ENCODE results near the gene CCDC13.

The CCDC13 gene

DNA sequence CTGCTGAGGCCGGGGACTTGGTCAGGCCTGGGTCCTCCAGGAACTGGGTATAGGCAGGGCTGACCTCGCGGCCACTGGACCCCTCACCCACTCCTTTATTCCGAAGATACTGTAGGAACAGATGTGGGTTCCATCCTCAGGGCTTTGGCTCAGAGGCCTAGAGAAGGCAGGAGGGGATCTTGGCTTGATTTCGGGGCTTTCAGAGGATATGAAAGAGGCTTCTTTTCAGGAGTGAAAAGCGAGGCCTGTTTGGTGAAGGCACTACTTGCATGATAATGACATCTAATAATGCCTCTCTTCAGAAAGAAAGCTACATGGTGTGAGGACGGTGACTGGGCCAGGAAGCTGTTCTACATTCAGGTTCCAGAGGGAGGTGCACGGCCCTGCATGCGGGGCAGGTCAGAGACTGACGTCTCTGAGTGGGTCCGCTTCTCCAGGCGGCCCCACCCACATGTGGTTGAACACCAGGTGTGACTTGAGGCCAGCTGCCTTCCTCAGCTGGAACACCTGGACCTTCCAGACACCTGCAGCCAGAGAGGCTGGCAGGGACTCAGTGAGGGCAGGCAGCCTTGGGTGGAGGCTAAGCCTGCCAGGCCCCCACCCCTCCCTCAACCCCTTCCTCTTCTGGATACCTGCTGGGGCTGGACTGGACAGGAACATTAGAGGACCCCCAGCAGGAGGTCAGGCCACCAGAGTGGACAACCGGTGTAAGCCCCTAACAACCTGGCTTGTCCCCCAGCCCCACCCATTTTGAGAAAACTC, 39.4 kb downstream of the CCDC13 start:
- DNase-seq (ENCODE audit: low read depth) = no peak

DNA sequence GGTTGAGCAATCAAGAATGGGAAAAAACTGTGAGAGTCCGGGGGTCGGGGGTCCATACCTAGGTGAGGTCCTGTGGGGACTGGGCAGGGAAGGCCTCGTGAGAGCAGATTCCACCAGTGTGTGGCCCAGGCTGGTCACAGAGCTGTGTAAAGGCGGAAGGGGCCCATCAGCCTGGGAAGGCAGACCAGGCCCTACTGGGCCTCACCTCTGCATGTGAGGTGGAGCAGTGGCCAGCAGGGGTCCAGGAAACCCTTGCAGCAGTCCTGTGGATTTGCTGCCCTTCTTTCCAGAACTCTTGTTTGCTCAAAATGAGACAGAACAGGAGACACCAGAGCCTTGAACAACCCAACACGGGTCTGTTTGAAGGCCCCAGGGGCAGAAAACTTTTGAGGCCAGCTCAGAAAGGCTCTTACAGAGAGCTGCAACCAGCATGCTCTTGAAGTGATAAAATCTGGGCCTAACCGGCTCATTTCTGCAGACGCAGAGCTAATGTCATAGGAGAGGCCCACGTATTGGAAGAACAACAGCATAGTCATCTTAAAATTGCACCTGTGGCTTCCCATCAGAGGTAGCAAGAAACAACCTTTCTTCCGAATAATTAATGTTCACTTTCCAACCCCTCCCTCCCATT, 40.1 kb downstream of the CCDC13 start:
- no peak for DNase-seq (ENCODE audit: low read depth)

DNA sequence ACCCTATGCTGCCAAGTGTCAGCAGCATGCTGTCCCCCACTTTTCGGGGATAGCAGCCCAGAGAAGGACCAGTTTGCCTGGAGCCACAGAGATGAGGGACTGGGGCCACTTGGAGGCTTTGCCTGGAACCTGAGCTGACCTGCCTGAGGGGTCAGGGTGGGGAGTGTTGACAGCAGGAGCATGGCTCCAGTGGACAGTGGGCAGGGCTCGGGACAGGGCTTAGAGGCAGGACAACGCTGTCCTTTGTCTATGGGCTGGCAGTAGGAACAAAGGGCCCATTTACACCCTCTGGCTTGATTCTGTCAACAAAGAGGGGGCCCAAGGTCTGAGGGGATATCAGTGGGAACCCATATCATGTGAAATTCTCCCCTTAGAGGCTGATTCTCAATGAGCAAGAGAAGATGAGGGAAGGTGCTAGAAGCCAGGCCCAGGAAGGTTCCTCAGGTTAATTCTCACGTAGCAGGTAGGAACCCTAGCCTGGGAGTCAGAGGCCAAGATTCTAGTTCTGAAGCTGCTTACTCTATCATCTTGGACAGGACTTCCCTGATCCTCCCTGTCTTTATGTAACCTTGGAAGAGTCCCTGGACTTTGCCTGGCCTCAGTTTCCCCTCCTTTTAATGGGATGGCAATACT, 40.7 kb downstream of the CCDC13 start:
- no peak for DNase-seq (ENCODE audit: low read depth)

DNA sequence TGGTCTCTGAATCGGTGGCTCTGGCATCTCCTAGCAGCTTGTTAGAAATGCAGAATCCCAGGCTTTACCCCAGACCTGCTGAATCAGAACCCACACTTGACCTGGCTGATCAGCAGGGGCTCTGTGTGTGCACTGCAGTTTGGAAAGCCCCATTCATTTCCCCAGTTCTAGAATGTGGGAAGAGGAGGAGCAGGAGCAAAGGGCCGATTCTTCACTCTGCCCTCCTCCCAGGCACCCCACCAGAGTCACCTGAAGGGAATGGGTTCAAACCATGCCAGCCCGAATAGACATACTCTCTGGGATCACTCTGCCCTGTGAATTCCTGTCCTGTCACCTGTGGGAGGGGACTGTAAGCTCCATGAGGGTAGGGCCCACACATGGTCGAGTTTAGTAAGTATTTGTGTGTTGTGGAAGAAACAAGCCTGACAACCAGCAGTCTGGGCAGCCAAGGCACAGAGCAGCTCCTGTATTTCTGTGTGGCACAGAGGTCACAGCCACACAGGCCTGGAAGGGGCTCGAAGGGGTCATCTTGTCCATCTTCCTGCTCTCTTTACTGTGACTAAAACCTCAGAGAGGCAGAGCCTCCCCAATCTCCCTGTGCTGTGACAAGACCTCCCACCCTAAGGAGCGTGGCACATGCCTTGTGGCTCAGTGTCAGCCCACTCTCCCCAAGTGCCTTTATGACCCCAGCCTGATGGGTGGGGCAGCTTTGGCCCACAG, 41.4 kb downstream of the CCDC13 start:
- DNase-seq (ENCODE audit: low read depth) = no peak

DNA sequence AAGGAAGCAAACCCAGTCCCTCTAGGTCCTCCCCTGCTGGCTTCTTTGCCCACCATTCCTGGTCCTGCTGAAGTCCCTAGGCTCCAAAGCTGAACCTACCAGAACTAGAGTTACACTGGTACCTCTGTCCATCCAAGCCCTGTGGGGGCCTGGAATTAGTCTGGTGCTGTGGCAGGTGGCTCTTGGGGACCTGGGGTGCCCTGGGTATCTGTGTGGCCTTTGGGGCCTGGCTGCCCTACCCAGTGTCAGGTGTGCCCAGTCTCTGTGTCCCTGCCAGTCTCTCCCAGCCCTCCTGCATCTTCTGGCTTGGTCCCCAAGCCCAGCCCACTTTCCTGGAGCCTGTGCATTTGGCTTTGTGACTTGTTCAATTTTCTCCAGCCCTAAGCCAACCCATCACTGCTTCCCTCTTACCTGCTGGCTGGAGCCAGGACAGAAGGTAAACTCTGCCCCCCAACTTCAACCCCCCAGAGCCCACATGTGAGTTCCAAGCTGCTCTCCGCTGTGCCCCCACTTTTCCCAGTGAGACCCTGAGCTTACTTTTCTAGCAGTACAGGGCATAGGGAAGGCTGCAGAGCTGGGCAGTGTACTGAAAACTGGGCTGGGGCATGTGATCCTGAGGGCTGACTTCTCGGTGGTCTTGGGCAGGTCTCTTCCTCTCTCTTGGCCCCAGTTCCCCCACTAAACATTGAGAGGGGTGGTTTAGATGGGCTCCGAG, 42.2 kb downstream of the CCDC13 start:
- DNase-seq (ENCODE audit: low read depth) = no peak

DNA sequence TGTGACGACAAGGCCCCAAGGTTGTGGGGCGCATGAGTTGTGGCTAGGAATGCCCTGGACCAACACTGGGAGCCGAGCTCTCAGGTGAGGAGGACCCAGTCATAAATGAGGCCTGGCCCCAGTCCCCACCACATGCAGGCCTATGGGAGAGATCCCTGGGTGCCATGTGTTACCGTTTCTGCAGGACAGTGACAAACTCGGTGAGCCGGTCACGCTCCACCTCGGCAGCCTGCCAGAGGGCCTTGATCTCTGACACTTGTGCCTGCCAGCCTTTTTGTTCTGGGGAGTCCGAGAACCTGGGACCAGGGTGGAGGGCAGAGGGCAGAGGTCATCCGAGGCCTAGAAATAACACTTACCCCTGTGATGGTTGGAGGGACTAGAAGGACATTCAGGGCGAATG, 42.8 kb downstream of the CCDC13 start:
- no peak for DNase-seq (ENCODE audit: low read depth)

DNA sequence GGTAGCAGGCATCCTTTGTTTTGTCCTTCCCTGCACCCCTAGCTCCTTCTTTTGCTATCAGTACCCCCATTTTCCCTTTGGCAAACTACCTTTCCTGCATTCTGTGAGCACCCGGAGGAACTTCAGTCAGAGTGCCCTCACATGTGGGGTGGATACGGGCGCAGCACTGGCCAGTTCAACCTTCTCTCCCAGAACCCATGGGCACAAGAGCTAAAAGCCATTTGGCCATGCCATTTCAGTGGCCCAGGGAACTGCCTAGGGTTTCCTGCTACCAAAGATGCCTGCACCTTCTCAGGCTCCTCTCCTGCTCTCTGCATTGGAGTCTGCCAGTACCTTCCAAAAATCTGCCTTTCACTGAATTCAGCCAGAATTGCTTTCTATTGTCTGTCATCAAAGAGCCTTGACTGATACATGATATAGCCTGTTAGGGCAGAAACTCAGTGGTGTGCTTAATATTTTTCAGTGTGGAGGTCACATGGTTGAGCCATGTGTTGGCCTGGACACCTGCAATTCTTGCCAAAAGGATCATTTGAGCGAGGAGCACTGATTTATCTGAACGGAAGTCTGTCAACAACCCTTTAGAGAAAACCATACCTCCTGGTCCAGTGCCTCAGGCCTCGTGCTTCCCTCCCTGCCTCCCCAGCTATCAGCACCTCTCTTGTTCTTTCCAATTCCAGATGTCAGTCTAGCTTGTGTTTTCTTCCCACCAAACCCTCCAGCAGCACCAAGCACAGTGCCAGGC, 43.5 kb downstream of the CCDC13 start:
- DNase-seq (ENCODE audit: low read depth) = no peak

DNA sequence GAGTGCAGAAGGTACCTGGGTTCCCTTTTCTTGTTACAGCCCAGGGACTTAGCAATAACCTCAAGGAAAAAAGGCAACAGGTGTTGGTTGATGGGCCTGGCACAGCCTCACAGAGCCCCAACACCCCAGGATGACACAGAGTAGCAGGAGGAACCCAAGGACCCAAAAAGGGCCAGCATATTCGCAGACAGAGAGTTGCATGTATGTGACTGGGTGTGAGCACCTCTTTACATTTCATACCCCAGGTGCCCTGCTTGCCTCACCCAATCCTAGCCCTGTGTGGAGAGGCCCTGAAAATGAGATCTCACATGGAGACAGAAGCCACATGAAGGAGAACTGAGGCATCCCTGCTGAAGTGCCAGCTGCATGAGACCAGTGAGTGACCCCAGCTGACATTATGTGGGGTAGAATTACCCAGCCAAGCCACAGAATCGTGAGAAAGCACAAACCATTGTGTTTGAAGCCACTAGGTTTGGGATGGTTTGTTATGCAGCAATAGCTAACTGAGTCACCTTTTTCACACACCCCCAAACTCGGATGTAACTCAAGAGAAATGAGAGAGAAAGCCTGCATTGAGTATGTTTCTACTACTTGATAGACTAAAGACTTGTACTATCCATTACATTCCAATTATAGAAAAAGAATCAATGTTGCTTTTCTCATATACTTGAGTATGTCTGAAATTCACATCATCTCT, 44.2 kb downstream of the CCDC13 start:
- no peak for DNase-seq (ENCODE audit: low read depth)

DNA sequence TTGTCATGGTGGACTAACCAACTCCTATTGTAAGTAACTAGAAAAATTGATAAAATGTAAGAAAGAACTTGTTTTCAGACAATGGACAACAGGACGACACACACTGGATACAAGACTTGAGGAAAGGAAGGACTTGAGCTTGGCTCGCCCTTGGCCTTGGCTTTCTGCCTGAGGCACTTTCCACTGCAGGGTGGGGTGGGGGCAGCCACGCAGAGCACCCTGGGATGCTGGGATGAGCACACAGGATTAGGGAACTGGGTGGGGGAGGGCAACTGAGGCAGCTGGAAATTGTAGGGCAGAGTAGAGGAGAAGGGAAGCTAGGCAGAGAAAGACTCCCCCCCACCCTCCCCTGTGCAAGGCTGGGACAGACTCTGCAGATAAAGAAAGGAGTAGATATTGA, 45.0 kb downstream of the CCDC13 start:
- DNase-seq (ENCODE audit: low read depth) = no peak

DNA sequence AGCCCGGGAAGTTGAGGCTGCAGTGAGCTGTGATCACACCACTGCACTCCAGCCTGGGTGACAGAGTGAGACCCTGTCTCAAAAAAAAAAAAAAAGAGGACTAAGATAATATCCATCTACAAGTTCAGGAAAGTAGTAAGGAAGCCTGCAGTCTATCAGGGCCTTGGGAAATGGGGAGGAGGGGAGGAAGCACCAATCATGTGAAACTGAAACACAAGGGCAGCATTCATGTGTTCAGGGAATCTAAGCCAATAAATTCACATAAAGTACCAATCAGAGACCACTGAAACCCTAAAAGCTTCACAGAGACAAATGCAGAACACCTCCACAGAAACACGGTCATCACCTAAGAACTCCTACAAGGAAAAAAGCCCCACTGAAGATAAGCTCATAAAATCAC, 47.6 kb downstream of the CCDC13 start:
- no peak for DNase-seq (ENCODE audit: low read depth)

DNA sequence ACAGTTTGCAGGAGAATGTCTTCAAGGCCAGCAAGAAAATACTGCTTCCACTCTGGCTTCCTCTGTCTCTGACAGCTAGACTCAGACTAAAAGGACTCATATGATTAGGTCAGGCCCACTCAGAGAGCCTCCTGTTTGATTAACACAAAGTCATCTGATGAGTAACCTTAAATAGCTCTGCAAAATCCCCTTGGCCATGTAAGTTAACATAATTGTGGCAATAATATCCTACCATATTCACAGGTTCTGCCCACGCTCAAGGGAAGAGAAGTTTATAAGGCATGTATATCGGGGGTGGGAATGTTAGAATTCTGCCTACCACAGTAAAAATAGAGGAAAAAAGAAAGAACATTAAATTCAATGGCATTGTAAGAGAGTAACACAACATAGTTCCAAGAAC, 49.8 kb downstream of the CCDC13 start:
- no peak for DNase-seq (ENCODE audit: low read depth)

Data from T follicular helper cell (primary cell).